Mucosa of descending colon (tissue), 3 donors: ENCODE measurements around the gene C9orf40. TPM values are rescaled to one million over a fixed set of nuclear protein-coding genes. Genes with fewer than 3 reads are reported as not detected.

Experiments
- ATAC-seq: fragments of 200-7000 bp; cut with Tn5 transposase; one replicate; pipeline ENCODE4 v1.9.1; 2020; ENCODE audit warnings: mild to moderate bottlenecking, moderate library complexity
- DNase-seq, 3 donors: peaks; one replicate each; pipeline ENCODE4 v3.0.0-alpha.2; 2020
- H3K36me3 ChIP-seq: fragments of 200-600 bp; one replicate; pipeline ENCODE4 v1.8.0; 2021; ENCODE audit warnings: low read depth, mild to moderate bottlenecking
- H3K4me1 ChIP-seq: fragments of 200-600 bp; one replicate; pipeline ENCODE4 v1.8.0; 2021; ENCODE audit warnings: low read depth, mild to moderate bottlenecking
- H3K4me3 ChIP-seq: fragments of 200-600 bp; one replicate; pipeline ENCODE4 v1.8.0; 2021; ENCODE audit warnings: mild to moderate bottlenecking
- H3K9me3 ChIP-seq: fragments of 200-600 bp; one replicate; pipeline ENCODE4 v1.8.0; 2021; ENCODE audit warnings: mild to moderate bottlenecking
- intact Hi-C, 2 donors: fragments of 100-400 bp; cut with DNase I in 1 of 2; cut with micrococcal nuclease in 1 of 2; formaldehyde crosslinking; loops; one replicate each; pipeline versions ENCODE4 v1.11.0 to v1.11.1; 2022; cut with DNase I, micrococcal nuclease
- total RNA-seq, 3 donors: library from RNA; stranded (reverse); fragmentation: NEBNext Ultra II Directional in 2 of 3; extraction: Animal tissue kit (Norgen Biotek cat#: 25700) in 2 of 3; gene quantifications; one replicate each; pipeline versions ENCODE4 v1.2.1 to v1.2.4, GENCODE V29; 2021 to 2023
- TF ChIP-seq, protein P1 (sequence below): fragments of 200-600 bp; IDR thresholded peaks from one replicate; pipeline ENCODE4 v1.8.0; 2022; ENCODE audit warnings: antibody characterized with exemption, mild to moderate bottlenecking
- donor health status: DM: no; HTN: no; CAD: no; lungs with moderate emphysema.
- donor health status: DM: no; HTN: no; CAD: no.
- donor health status: DM: no; HTN: yes; CAD: no.

Gene C9orf40
- total RNA-seq, 3 donors from 2014 or later: 7.8 to 8.9 (median 7.8) TPM

DNA sequence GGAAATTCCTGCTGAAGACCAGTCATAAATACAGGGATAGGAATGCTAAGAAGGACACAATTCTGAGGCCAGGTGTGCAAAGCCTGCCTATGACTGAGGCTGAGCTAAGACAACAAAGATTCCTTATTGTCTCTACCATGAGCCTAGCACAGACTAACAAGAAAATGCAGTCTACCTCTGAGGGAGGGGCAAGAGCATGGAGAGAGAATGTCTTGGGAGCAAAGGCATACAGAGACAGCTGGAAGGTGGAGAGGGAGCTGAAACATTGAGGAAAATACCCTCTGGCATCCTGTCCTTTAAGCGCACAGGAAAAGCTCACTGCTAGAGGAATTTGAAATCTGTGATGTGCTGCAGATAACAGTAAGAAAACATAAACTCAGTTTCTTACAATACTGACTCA, 8.8 kb upstream of the C9orf40 start:
- Histone ChIP-seq H3K4me3 (no peak overlapping the region), H3K4me1 (no peaks in the 10 kb centered on the region), H3K9me3 (peaks cover 5% of the 10 kb centered on the region), H3K36me3 (no peaks in the 10 kb centered on the region)
- DNase-seq: no peak
- intact Hi-C loops: no loop called here
- ATAC-seq: no peak
- TF ChIP-seq, protein P1, sequence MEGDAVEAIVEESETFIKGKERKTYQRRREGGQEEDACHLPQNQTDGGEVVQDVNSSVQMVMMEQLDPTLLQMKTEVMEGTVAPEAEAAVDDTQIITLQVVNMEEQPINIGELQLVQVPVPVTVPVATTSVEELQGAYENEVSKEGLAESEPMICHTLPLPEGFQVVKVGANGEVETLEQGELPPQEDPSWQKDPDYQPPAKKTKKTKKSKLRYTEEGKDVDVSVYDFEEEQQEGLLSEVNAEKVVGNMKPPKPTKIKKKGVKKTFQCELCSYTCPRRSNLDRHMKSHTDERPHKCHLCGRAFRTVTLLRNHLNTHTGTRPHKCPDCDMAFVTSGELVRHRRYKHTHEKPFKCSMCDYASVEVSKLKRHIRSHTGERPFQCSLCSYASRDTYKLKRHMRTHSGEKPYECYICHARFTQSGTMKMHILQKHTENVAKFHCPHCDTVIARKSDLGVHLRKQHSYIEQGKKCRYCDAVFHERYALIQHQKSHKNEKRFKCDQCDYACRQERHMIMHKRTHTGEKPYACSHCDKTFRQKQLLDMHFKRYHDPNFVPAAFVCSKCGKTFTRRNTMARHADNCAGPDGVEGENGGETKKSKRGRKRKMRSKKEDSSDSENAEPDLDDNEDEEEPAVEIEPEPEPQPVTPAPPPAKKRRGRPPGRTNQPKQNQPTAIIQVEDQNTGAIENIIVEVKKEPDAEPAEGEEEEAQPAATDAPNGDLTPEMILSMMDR: no peak

DNA sequence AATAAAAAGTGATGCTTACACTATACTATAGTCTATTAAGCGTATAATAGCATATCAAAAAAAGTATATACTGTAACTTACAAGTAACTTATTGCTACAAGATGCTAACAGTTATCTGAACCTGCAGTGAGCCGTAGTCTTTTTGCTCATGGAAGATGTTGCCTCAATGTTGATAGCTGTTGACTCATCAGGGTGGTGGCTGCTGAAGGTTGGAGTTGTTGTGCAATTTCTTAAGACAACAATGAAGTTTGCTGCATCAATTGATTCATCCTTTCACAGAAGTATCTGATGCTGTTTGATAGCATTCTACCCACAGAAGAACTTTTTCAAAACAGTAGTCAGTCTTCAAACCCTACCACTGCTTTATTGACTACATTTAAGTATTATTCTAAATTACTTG, 7.8 kb upstream of the C9orf40 start:
- ATAC-seq (peak; percentile 56), DNase-seq (no peak)
- Histone ChIP-seq H3K4me3 (no peak overlapping the region), H3K4me1 (no peaks in the 10 kb centered on the region), H3K9me3 (peaks cover 5% of the 10 kb centered on the region), H3K36me3 (no peaks in the 10 kb centered on the region)
- TF ChIP-seq, protein P1: no peak
- intact Hi-C loops: no loop called here

DNA sequence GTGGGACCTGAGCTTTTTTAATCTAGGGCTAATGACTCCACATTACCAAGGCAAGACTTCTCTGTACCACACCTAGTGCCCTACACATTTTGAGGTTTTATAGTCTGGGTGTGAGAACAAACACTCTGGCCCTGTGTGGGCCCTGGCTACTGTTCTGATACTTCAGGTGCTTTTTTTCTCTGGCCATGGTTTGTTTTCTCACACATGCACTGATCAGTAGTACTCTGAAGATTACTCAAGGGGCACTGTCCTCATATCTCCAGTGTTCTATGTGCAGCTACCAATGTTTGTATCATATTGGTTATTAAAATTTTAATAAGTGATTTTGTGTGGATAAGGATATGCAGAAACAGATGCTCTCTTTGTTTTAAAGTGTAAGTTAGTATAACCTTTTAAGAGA, 5.9 kb upstream of the C9orf40 start:
- intact Hi-C loops: loop anchor here (10.0 kb wide), 2 partner anchors 46 to 116 kb away; no protein-coding TSS in a partner anchor

DNA sequence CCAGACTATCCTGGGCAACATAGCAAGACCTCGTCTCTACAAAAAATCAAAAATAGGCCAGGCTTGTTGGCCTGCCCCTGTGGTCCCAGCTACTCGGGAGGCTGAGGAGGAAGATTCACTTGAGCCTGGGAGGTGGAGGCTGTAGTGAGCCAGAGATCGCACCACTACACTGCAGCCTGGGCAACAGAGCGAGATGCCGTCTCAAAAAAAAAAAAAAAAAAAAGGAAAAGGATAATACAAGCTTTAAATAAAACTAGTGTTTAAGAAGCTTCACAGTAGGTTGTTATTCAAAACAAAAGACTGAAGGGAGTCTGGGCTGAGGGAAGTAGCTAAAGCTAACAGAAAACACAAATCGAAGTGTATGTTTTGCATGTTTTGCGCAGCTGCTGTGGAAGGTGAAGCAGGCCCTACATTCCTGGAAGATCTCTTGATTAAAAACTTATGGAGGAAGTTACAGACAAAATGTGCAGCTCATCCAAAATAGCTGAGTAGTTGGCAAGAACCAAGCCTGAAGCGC, 581 bp upstream of the C9orf40 start:
- Histone ChIP-seq H3K36me3 (no peaks in the 10 kb centered on the region), H3K4me1 (no peaks in the 10 kb centered on the region), H3K9me3 (no peaks in the 10 kb centered on the region), H3K4me3 (peak overlapping the region; percentile 79)
- TF ChIP-seq, protein P1: no peak
- intact Hi-C loops: loop anchor here (10.0 kb wide), 2 partner anchors 52 to 122 kb away; no protein-coding TSS in a partner anchor
- DNase-seq (no peak), ATAC-seq (no peak)

More for the DNA sequence above, 5.9 kb upstream of the C9orf40 start:
- TF ChIP-seq, protein P1: no peak
- Histone ChIP-seq H3K9me3 (peaks cover 5% of the 10 kb centered on the region), H3K36me3 (no peaks in the 10 kb centered on the region), H3K4me3 (no peak overlapping the region), H3K4me1 (no peaks in the 10 kb centered on the region)
- ATAC-seq: peak; percentile 46
- no peak for DNase-seq

DNA sequence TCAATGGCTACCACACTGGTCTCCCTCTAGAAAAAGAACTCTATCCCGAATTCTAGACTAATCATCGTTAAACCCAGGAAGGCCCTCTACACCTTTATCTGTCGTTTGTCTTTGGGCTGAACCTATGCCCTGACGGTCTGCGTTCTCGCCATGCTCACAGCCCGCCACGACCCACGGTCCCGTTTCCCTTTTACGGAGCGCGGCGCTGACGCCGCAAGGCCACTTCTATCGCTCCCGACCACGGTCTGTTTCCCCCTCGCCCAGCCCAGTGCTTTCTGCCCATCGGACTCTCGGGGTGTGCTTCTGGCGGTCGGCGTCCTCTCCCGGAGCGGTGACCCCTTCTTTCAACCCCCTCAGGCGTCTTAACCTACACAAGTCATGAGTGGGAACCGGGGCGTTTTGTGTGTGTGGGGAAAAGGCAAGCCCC, 974 bp downstream of the C9orf40 start:
- no peaks in the 10 kb centered on the region for H3K4me1 ChIP-seq
- TF ChIP-seq, protein P1: no peak
- H3K4me3 ChIP-seq: peak overlapping the region; percentile 79
- H3K36me3 ChIP-seq: no peaks in the 10 kb centered on the region
- intact Hi-C loops: loop anchor here (10.0 kb wide), 2 partner anchors 53 to 123 kb away; no protein-coding TSS in a partner anchor
- peak; percentile 49 for ATAC-seq
- H3K9me3 ChIP-seq: no peaks in the 10 kb centered on the region
- DNase-seq: peak; percentile 62 to 78 (median 75)
